ENCODE data around the gene HPS3.
"Not testable (repeated sequence)": the region's sequence is repeated elsewhere in the genome, so short reads cannot be mapped to it uniquely, and the experiment has no call there.

HPS3 gene

DNA sequence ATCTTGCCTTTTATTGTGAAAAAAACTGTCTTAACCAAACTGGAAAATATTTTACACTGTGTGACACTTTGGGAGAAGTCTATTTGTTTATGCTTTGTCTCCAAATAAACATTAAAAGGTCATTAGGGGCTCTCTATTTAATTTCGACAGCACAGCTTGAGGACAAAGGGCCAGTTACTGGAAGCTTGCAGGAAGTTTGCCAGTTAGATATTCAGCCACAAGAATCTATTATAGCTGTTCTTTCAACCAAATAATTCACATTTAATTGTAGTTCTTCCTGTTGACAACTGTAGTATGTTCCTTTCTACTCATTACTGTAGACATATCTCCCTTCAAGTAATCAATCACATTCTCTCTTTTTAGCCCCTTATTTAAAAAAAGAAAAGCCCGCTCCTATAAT lies 86.1 kb downstream of the HPS3 start:
- H3K4me3 ChIP-seq (ENCODE audit: low read depth, low read length), result no peak overlapping the region
- no peaks in the 10 kb centered on the region for H3K4me1 ChIP-seq (ENCODE audit: control insufficient read depth, insufficient read depth, low read length)
- CTCF ChIA-PET, result interaction anchor here (0.6 kb wide), 1 partner anchor 53 kb away, joined by 3 read pairs; no protein-coding TSS in a partner anchor
- POLR2A ChIA-PET, result no interaction called here
- H3K27ac ChIP-seq (ENCODE audit: extremely low read depth, low read depth, low read length), result no peak overlapping the region
- H3K9me3 ChIP-seq (ENCODE audit: control insufficient read depth, insufficient read depth, low read depth, low read length), result no peaks in the 10 kb centered on the region
- TF ChIP-seq, protein P1, sequence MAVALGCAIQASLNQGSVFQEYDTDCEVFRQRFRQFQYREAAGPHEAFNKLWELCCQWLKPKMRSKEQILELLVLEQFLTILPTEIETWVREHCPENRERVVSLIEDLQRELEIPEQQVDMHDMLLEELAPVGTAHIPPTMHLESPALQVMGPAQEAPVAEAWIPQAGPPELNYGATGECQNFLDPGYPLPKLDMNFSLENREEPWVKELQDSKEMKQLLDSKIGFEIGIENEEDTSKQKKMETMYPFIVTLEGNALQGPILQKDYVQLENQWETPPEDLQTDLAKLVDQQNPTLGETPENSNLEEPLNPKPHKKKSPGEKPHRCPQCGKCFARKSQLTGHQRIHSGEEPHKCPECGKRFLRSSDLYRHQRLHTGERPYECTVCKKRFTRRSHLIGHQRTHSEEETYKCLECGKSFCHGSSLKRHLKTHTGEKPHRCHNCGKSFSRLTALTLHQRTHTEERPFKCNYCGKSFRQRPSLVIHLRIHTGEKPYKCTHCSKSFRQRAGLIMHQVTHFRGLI (tag by site-specific recombination; IDR thresholded peaks at IDR 0.05), result no peak
- H3K36me3 ChIP-seq (ENCODE audit: control insufficient read depth in 2 of 2, insufficient read depth in 1 of 2, low read length in 2 of 2), result no peaks in the 10 kb centered on the region

DNA sequence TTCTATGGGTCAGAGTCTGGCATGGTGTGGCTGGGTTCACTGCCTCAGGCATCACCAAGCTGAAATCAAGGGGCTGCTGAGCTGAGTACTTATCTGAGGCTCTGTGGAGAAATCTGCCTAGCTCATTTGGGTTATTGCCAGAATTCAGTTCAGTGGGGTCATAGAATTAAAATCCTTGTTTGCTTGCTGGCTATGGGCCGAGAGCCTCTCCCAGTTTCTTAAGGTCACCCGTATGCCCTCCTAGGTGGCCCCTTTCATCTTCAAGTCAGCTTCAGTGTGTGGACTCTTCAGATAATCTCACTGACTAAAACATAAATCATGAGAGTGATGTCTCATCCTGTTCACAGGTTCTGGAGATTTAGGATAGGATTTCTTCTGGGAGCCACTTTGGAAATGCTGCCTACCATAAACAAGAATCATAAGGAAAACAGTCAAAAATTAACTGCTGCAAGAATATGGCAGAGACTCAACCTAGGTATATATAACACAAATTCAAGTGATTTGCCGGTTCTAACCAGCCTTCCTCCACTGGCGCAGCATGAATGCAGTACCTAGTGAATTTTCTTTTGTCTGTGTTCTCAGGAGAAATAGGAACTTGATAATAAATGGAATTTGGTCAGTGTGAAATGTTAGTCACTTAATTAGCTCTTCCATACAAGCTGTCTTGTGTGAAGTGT lies 86.9 kb downstream of the HPS3 start:
- no peak for TF ChIP-seq ZNF529 (tag by site-specific recombination; IDR thresholded peaks at IDR 0.05; ENCODE audit: insufficient replicate concordance)
- no peak for TF ChIP-seq ZNF324 (tag by site-specific recombination; IDR thresholded peaks at IDR 0.05)
- no peak for TF ChIP-seq ZNF426 (tag by site-specific recombination; IDR thresholded peaks at IDR 0.05)
- no peak for TF ChIP-seq ZNF768 (tag by site-specific recombination; IDR thresholded peaks at IDR 0.05)
- TF ChIP-seq ZNF248 (tag by site-specific recombination; IDR thresholded peaks at IDR 0.05), result no peak
- no peak for TF ChIP-seq GLI4 (tag by site-specific recombination; IDR thresholded peaks at IDR 0.05)
- CTCF ChIA-PET, result interaction anchor here (0.6 to 1.1 kb wide), 4 partner anchors 34 to 87 kb away, joined by 3 to 4 read pairs (median 3); partner anchors contain the start of gene HPS3
- Histone ChIP-seq H3K36me3 (ENCODE audit: control insufficient read depth in 2 of 2, insufficient read depth in 1 of 2, low read length in 2 of 2) (no peaks in the 10 kb centered on the region), H3K9me3 (ENCODE audit: control insufficient read depth, insufficient read depth, low read depth, low read length) (no peaks in the 10 kb centered on the region), H3K27ac (ENCODE audit: extremely low read depth, low read depth, low read length) (no peak overlapping the region), H3K4me3 (ENCODE audit: low read depth, low read length) (no peak overlapping the region), H3K4me1 (ENCODE audit: control insufficient read depth, insufficient read depth, low read length) (no peaks in the 10 kb centered on the region)
- POLR2A ChIA-PET, result interaction anchor here (0.6 kb wide), 1 partner anchor 9 kb away, joined by 3 read pairs; no protein-coding TSS in a partner anchor

DNA sequence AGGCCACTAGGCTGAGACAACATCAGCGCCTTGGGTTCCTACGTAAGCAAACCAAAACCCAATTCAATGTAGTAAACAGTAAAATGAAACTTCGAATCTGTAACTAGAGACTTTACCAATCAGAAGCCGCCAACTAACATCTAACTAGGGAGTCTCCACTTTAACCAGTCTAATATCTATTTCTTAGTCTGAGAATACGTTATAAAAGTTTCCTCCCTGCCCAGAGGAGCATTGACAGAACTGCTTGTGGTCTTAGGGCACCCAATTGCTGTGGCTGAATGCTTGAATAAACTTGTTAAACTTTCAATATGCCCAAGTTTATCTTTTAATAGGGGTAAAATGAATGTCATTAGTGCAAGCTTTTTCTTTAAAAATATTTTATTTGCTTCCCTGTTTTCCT lies 87.9 kb downstream of the HPS3 start:
- CTCF ChIA-PET, result no interaction called here
- H3K36me3 ChIP-seq (ENCODE audit: control insufficient read depth in 2 of 2, insufficient read depth in 1 of 2, low read length in 2 of 2), result no peaks in the 10 kb centered on the region
- no peaks in the 10 kb centered on the region for H3K9me3 ChIP-seq (ENCODE audit: control insufficient read depth, insufficient read depth, low read depth, low read length)
- TF ChIP-seq ZNF514 (tag by site-specific recombination; IDR thresholded peaks at IDR 0.05) (no peak), GFI1B (tag by site-specific recombination; IDR thresholded peaks at IDR 0.05) (no peak), ZNF792 (tag by site-specific recombination; IDR thresholded peaks at IDR 0.05) (no peak), GLIS2 (tag by site-specific recombination; IDR thresholded peaks at IDR 0.05) (no peak), ZNF549 (tag by site-specific recombination; IDR thresholded peaks at IDR 0.05) (no peak), ZNF624 (tag by site-specific recombination; IDR thresholded peaks at IDR 0.05) (no peak), ZNF548 (tag by site-specific recombination; IDR thresholded peaks at IDR 0.05) (no peak), ZNF76 (tag by site-specific recombination; IDR thresholded peaks at IDR 0.05; ENCODE audit: borderline replicate concordance, low read depth) (no peak), SP7 (tag by site-specific recombination; IDR thresholded peaks at IDR 0.05) (no peak), ZNF785 (tag by site-specific recombination; IDR thresholded peaks at IDR 0.05) (no peak), ZBTB17 (tag by site-specific recombination; IDR thresholded peaks at IDR 0.05) (no peak), ZNF335 (tag by site-specific recombination; conservative IDR thresholded peaks at IDR 0.05) (no peak), ZNF830 (tag by site-specific recombination; IDR thresholded peaks at IDR 0.05; ENCODE audit: low read depth) (no peak)
- TF ChIP-seq, protein P2, sequence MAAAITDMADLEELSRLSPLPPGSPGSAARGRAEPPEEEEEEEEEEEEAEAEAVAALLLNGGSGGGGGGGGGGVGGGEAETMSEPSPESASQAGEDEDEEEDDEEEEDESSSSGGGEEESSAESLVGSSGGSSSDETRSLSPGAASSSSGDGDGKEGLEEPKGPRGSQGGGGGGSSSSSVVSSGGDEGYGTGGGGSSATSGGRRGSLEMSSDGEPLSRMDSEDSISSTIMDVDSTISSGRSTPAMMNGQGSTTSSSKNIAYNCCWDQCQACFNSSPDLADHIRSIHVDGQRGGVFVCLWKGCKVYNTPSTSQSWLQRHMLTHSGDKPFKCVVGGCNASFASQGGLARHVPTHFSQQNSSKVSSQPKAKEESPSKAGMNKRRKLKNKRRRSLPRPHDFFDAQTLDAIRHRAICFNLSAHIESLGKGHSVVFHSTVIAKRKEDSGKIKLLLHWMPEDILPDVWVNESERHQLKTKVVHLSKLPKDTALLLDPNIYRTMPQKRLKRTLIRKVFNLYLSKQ (tag by site-specific recombination; IDR thresholded peaks at IDR 0.05; ENCODE audit: borderline replicate concordance), result no peak
- TF ChIP-seq, protein P3, sequence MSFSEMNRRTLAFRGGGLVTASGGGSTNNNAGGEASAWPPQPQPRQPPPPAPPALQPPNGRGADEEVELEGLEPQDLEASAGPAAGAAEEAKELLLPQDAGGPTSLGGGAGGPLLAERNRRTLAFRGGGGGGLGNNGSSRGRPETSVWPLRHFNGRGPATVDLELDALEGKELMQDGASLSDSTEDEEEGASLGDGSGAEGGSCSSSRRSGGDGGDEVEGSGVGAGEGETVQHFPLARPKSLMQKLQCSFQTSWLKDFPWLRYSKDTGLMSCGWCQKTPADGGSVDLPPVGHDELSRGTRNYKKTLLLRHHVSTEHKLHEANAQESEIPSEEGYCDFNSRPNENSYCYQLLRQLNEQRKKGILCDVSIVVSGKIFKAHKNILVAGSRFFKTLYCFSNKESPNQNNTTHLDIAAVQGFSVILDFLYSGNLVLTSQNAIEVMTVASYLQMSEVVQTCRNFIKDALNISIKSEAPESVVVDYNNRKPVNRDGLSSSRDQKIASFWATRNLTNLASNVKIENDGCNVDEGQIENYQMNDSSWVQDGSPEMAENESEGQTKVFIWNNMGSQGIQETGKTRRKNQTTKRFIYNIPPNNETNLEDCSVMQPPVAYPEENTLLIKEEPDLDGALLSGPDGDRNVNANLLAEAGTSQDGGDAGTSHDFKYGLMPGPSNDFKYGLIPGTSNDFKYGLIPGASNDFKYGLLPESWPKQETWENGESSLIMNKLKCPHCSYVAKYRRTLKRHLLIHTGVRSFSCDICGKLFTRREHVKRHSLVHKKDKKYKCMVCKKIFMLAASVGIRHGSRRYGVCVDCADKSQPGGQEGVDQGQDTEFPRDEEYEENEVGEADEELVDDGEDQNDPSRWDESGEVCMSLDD (tag by site-specific recombination; IDR thresholded peaks at IDR 0.05), result no peak
- no peak overlapping the region for H3K4me3 ChIP-seq (ENCODE audit: low read depth, low read length)
- POLR2A ChIA-PET, result no interaction called here
- no peaks in the 10 kb centered on the region for H3K4me1 ChIP-seq (ENCODE audit: control insufficient read depth, insufficient read depth, low read length)
- no peak overlapping the region for H3K27ac ChIP-seq (ENCODE audit: extremely low read depth, low read depth, low read length)

DNA sequence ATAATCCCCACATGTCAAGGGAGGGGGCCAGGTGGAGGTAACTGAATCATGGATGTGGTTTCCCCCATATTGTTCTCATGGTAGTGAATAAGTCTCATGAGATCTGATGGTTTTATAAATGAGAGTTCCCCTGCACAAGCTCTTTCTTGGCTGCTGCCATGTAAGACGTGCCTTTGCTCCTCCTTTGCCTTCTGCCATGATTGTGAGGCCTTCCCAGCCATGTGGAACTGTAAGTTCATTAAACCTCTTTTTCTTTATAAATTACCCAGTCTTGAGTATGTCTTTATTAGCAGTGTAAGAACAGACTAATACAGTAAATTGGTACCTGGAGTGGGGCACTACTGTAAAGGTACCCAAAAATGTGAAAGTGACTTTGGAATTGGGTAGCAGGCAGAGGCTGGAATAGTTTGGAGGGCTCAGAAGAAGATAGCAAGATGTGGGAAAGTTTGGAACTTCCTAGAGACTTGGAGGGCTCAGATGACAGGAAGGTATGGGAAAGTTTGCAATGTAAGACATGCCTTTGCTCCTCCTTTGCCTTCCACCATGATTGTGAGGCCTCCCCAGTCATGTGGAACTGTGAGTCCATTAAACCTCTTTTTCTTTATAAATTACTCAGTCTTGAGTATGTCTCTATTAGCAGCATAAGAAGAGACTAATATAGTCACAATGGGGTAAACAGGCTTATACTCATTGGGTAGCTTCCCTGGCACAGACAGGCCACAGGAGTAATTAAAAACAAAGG lies 90.1 kb downstream of the HPS3 start:
- CTCF ChIA-PET, POLR2A ChIA-PET: not testable (repeated sequence)

More for the DNA sequence above, 90.1 kb downstream of the HPS3 start:
- not testable (repeated sequence) for H3K36me3 ChIP-seq (ENCODE audit: control insufficient read depth in 2 of 2, insufficient read depth in 1 of 2, low read length in 2 of 2); H3K9me3 ChIP-seq (ENCODE audit: control insufficient read depth, insufficient read depth, low read depth, low read length); H3K4me1 ChIP-seq (ENCODE audit: control insufficient read depth, insufficient read depth, low read length); H3K27ac ChIP-seq (ENCODE audit: extremely low read depth, low read depth, low read length); H3K4me3 ChIP-seq (ENCODE audit: low read depth, low read length)
